Measurements from ENCODE around the gene NYAP2.

Gene NYAP2

GRCh38 chr2:225510796-225511195, 111.3 kb downstream of the NYAP2 start:
- H3K9me3 ChIP-seq (ENCODE audit: control insufficient read depth, insufficient read depth, low read depth, low read length): no peaks in the 10 kb centered on the region
- H3K36me3 ChIP-seq (ENCODE audit: control insufficient read depth, insufficient read depth, low read length): no peaks in the 10 kb centered on the region
- H3K4me1 ChIP-seq (ENCODE audit: control insufficient read depth, insufficient read depth, low read length): no peaks in the 10 kb centered on the region
- no peaks in the 10 kb centered on the region for H3K27me3 ChIP-seq (ENCODE audit: control insufficient read depth, insufficient read depth, low read length)
- no peak overlapping the region for H3K27ac ChIP-seq (ENCODE audit: low read depth, low read length)
- no peak overlapping the region for H3K4me3 ChIP-seq (ENCODE audit: low read depth, low read length)
- H3K9ac ChIP-seq (ENCODE audit: low read length): no peak overlapping the region

DNA sequence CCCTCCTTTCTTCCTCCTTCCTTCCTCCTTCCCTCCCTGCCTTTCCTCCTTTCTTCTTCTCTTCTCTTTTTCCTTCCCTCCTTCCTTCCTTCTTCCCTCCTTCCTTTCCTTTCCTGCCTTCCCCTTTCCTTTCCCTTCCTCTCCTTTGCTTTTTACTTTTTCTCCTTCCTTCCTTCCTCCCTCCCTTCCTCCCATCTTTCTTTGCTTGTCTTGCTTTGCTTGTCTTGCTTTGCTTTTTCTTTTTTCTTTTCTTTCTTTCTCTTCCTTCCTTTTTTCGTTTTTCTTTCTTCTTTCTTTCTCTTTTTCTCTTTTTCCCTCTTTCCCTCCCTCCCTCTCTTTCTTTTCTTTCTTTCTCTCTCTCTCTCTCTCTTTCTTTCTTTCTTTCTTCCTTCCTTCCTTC, 113.0 kb downstream of the NYAP2 start:
- no peaks in the 10 kb centered on the region for H3K36me3 ChIP-seq (ENCODE audit: control insufficient read depth, insufficient read depth, low read length)
- H3K4me1 ChIP-seq (ENCODE audit: control insufficient read depth, insufficient read depth, low read length): no peaks in the 10 kb centered on the region
- H3K27ac ChIP-seq (ENCODE audit: low read depth, low read length): no peak overlapping the region
- no peak overlapping the region for H3K4me3 ChIP-seq (ENCODE audit: low read depth, low read length)
- H3K27me3 ChIP-seq (ENCODE audit: control insufficient read depth, insufficient read depth, low read length): no peaks in the 10 kb centered on the region
- H3K9me3 ChIP-seq (ENCODE audit: control insufficient read depth, insufficient read depth, low read depth, low read length): no peaks in the 10 kb centered on the region
- no peak overlapping the region for H3K9ac ChIP-seq (ENCODE audit: low read length)

GRCh38 chr2:225512876-225513540, 113.5 kb downstream of the NYAP2 start:
- Histone ChIP-seq H3K4me1 (ENCODE audit: control insufficient read depth, insufficient read depth, low read length) (no peaks in the 10 kb centered on the region), H3K9me3 (ENCODE audit: control insufficient read depth, insufficient read depth, low read depth, low read length) (no peaks in the 10 kb centered on the region), H3K4me3 (ENCODE audit: low read depth, low read length) (no peak overlapping the region), H3K36me3 (ENCODE audit: control insufficient read depth, insufficient read depth, low read length) (no peaks in the 10 kb centered on the region), H3K27ac (ENCODE audit: low read depth, low read length) (no peak overlapping the region), H3K9ac (ENCODE audit: low read length) (no peak overlapping the region), H3K27me3 (ENCODE audit: control insufficient read depth, insufficient read depth, low read length) (no peaks in the 10 kb centered on the region)

GRCh38 chr2:225515033-225515432, 115.5 kb downstream of the NYAP2 start:
- H3K9ac ChIP-seq (ENCODE audit: low read length): no peak overlapping the region

GRCh38 chr2:225526760-225527390, 127.4 kb downstream of the NYAP2 start:
- Histone ChIP-seq H3K36me3 (ENCODE audit: control insufficient read depth, insufficient read depth, low read length) (no peaks in the 10 kb centered on the region), H3K4me3 (ENCODE audit: low read depth, low read length) (no peak overlapping the region), H3K9me3 (ENCODE audit: control insufficient read depth, insufficient read depth, low read depth, low read length) (no peaks in the 10 kb centered on the region), H3K27ac (ENCODE audit: low read depth, low read length) (no peak overlapping the region), H3K4me1 (ENCODE audit: control insufficient read depth, insufficient read depth, low read length) (no peaks in the 10 kb centered on the region), H3K9ac (ENCODE audit: low read length) (no peak overlapping the region), H3K27me3 (ENCODE audit: control insufficient read depth, insufficient read depth, low read length) (no peaks in the 10 kb centered on the region)

More at GRCh38 chr2:225515033-225515432, 115.5 kb downstream of the NYAP2 start:
- H3K36me3 ChIP-seq (ENCODE audit: control insufficient read depth, insufficient read depth, low read length): no peaks in the 10 kb centered on the region
- no peaks in the 10 kb centered on the region for H3K9me3 ChIP-seq (ENCODE audit: control insufficient read depth, insufficient read depth, low read depth, low read length)
- no peak overlapping the region for H3K27ac ChIP-seq (ENCODE audit: low read depth, low read length)
- no peak overlapping the region for H3K4me3 ChIP-seq (ENCODE audit: low read depth, low read length)
- H3K4me1 ChIP-seq (ENCODE audit: control insufficient read depth, insufficient read depth, low read length): no peaks in the 10 kb centered on the region
- no peaks in the 10 kb centered on the region for H3K27me3 ChIP-seq (ENCODE audit: control insufficient read depth, insufficient read depth, low read length)

- H3K9ac ChIP-seq (ENCODE audit: low read length): no peak overlapping the region
- no peaks in the 10 kb centered on the region for H3K27me3 ChIP-seq (ENCODE audit: control insufficient read depth, insufficient read depth, low read length)
- H3K4me1 ChIP-seq (ENCODE audit: control insufficient read depth, insufficient read depth, low read length): no peaks in the 10 kb centered on the region
- no peaks in the 10 kb centered on the region for H3K36me3 ChIP-seq (ENCODE audit: control insufficient read depth, insufficient read depth, low read length)
- H3K27ac ChIP-seq (ENCODE audit: low read depth, low read length): no peak overlapping the region
- no peaks in the 10 kb centered on the region for H3K9me3 ChIP-seq (ENCODE audit: control insufficient read depth, insufficient read depth, low read depth, low read length)
- no peak overlapping the region for H3K4me3 ChIP-seq (ENCODE audit: low read depth, low read length)
These were observed 132.0 kb downstream of the NYAP2 start for GRCh38 chr2:225531559-225531958.

- Histone ChIP-seq H3K27me3 (ENCODE audit: control insufficient read depth, insufficient read depth, low read length) (no peaks in the 10 kb centered on the region), H3K27ac (ENCODE audit: low read depth, low read length) (no peak overlapping the region), H3K9me3 (ENCODE audit: control insufficient read depth, insufficient read depth, low read depth, low read length) (no peaks in the 10 kb centered on the region), H3K4me1 (ENCODE audit: control insufficient read depth, insufficient read depth, low read length) (no peaks in the 10 kb centered on the region), H3K4me3 (ENCODE audit: low read depth, low read length) (no peak overlapping the region), H3K9ac (ENCODE audit: low read length) (no peak overlapping the region), H3K36me3 (ENCODE audit: control insufficient read depth, insufficient read depth, low read length) (no peaks in the 10 kb centered on the region)
These were observed 132.6 kb downstream of the NYAP2 start for GRCh38 chr2:225532096-225532495.

DNA sequence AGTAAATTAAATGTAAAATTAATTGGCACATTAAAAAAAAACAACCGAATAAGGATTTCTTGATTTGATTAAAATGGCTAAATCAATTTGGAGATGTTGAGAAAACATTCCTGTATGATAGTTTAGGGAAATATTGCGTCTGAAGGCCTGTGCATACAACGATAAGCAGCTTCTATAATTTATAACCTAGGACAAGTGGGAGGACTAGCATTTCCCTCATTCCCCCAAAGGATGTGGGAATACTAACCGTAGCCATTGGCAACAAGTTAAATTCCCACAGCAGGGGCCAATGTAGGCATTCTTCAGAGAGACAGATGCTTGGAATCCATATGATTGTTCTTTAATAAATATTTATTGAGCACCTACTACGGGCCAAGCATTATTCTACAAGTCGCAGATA, 134.5 kb downstream of the NYAP2 start:
- peaks cover 6% of the 10 kb centered on the region; the same call in 1 of the 2 replicates for H3K9me3 ChIP-seq (ENCODE audit: control insufficient read depth, insufficient read depth, low read depth, low read length)
- no peaks in the 10 kb centered on the region for H3K4me1 ChIP-seq (ENCODE audit: control insufficient read depth, insufficient read depth, low read length)
- H3K27ac ChIP-seq (ENCODE audit: low read depth, low read length): no peak overlapping the region
- no peak overlapping the region for H3K9ac ChIP-seq (ENCODE audit: low read length)
- no peaks in the 10 kb centered on the region for H3K27me3 ChIP-seq (ENCODE audit: control insufficient read depth, insufficient read depth, low read length)
- no peaks in the 10 kb centered on the region for H3K36me3 ChIP-seq (ENCODE audit: control insufficient read depth, insufficient read depth, low read length)
- H3K4me3 ChIP-seq (ENCODE audit: low read depth, low read length): no peak overlapping the region

GRCh38 chr2:225534697-225535096, 135.2 kb downstream of the NYAP2 start:
- no peaks in the 10 kb centered on the region for H3K4me1 ChIP-seq (ENCODE audit: control insufficient read depth, insufficient read depth, low read length)
- no peak overlapping the region for H3K27ac ChIP-seq (ENCODE audit: low read depth, low read length)
- no peak overlapping the region for H3K4me3 ChIP-seq (ENCODE audit: low read depth, low read length)
- no peaks in the 10 kb centered on the region for H3K36me3 ChIP-seq (ENCODE audit: control insufficient read depth, insufficient read depth, low read length)
- peaks cover 6% of the 10 kb centered on the region; the same call in 1 of the 2 replicates for H3K9me3 ChIP-seq (ENCODE audit: control insufficient read depth, insufficient read depth, low read depth, low read length)
- no peak overlapping the region for H3K9ac ChIP-seq (ENCODE audit: low read length)
- no peaks in the 10 kb centered on the region for H3K27me3 ChIP-seq (ENCODE audit: control insufficient read depth, insufficient read depth, low read length)

GRCh38 chr2:225536036-225536435, 136.5 kb downstream of the NYAP2 start:
- no peak overlapping the region for H3K9ac ChIP-seq (ENCODE audit: low read length)
- no peaks in the 10 kb centered on the region for H3K27me3 ChIP-seq (ENCODE audit: control insufficient read depth, insufficient read depth, low read length)
- H3K9me3 ChIP-seq (ENCODE audit: control insufficient read depth, insufficient read depth, low read depth, low read length): peaks cover 6% of the 10 kb centered on the region; the same call in 1 of the 2 replicates
- H3K4me3 ChIP-seq (ENCODE audit: low read depth, low read length): no peak overlapping the region
- H3K36me3 ChIP-seq (ENCODE audit: control insufficient read depth, insufficient read depth, low read length): no peaks in the 10 kb centered on the region
- H3K4me1 ChIP-seq (ENCODE audit: control insufficient read depth, insufficient read depth, low read length): no peaks in the 10 kb centered on the region
- H3K27ac ChIP-seq (ENCODE audit: low read depth, low read length): no peak overlapping the region

- Histone ChIP-seq H3K4me1 (ENCODE audit: control insufficient read depth, insufficient read depth, low read length) (no peaks in the 10 kb centered on the region), H3K36me3 (ENCODE audit: control insufficient read depth, insufficient read depth, low read length) (no peaks in the 10 kb centered on the region), H3K27ac (ENCODE audit: low read depth, low read length) (no peak overlapping the region), H3K27me3 (ENCODE audit: control insufficient read depth, insufficient read depth, low read length) (no peaks in the 10 kb centered on the region), H3K9me3 (ENCODE audit: control insufficient read depth, insufficient read depth, low read depth, low read length) (no peaks in the 10 kb centered on the region), H3K9ac (ENCODE audit: low read length) (no peak overlapping the region), H3K4me3 (ENCODE audit: low read depth, low read length) (no peak overlapping the region)
These were observed 144.1 kb downstream of the NYAP2 start for GRCh38 chr2:225543626-225544025.

Data from HUES6 (cell line).